Immature natural killer cell (primary cell): ENCODE results near the gene PATL2. TPM values are rescaled to one million over a fixed set of nuclear protein-coding genes. Genes with fewer than 3 reads are reported as not detected.
A peak's percentile ranks its signal among the peaks of the same experiment; 100 is the strongest.
"Not testable (repeated sequence)": the region's sequence is repeated elsewhere in the genome, so short reads cannot be mapped to it uniquely, and the experiment has no call there.

Experiments used
- DNase-seq, 3 donors: peaks; one replicate each; pipeline ENCODE4 v3.0.0; 2022; ENCODE audit warnings: mixed read lengths in 1 of 3
- H3K27ac Mint-ChIP-seq, 6 donors: one replicate each; pipeline ENCODE4 v1.8.0; 2020; ENCODE audit warnings: mixed read lengths in 6 of 6, mild to moderate bottlenecking in 5 of 6, inconsistent platforms in 4 of 6, moderate library complexity in 3 of 6
- H3K27me3 Mint-ChIP-seq, 3 donors: one replicate each; pipeline ENCODE4 v1.8.0; 2020 to 2021; ENCODE audit warnings: low read depth in 3 of 3, mild to moderate bottlenecking in 3 of 3, mixed read lengths in 3 of 3, moderate library complexity in 3 of 3, inconsistent platforms in 1 of 3
- H3K36me3 Mint-ChIP-seq, 3 donors: one replicate each; pipeline ENCODE4 v1.8.0; 2020; ENCODE audit warnings: mixed read lengths in 3 of 3, inconsistent platforms in 2 of 3, mild to moderate bottlenecking in 2 of 3
- H3K4me1 Mint-ChIP-seq, 2 donors: one replicate each; pipeline ENCODE4 v1.8.0; 2020; ENCODE audit warnings: inconsistent platforms in 2 of 2, mild to moderate bottlenecking in 2 of 2, mixed read lengths in 2 of 2, moderate library complexity in 1 of 2
- H3K4me3 Mint-ChIP-seq, 5 donors: one replicate each; pipeline ENCODE4 v1.8.0; 2020; ENCODE audit warnings: mild to moderate bottlenecking in 5 of 5, mixed read lengths in 5 of 5, inconsistent platforms in 3 of 5, moderate library complexity in 3 of 5
- H3K9me3 Mint-ChIP-seq, 6 donors: one replicate each; pipeline ENCODE4 v1.8.0; 2020; ENCODE audit warnings: mild to moderate bottlenecking in 6 of 6, mixed read lengths in 6 of 6, inconsistent platforms in 4 of 6, moderate library complexity in 3 of 6
- polyA plus RNA-seq, 3 donors: library from polyadenylated mRNA; unstranded; fragments of 300-500 nt; fragmentation: Illumina TruSeq; gene quantifications; one replicate each; pipeline ENCODE4 v1.2.3, GENCODE V29; 2021

PATL2 gene
- polyA plus RNA-seq, 3 donors from 2014 or later = 24.8 to 49.1 (median 41.4) TPM

- Mint-ChIP-seq H3K27me3 (peaks cover 0 to 5% (median 2%) of the 10 kb centered on the region in 3 donors), H3K36me3 (peaks cover 0 to 12% (median 0%) of the 10 kb centered on the region in 3 donors), H3K27ac (peak overlapping the region in 4 of 6 donors; percentile 21 to 56 (median 40)), H3K4me1 (peaks cover 12 to 29% of the 10 kb centered on the region in 2 donors), H3K9me3 (no peaks in the 10 kb centered on the region), H3K4me3 (no peak overlapping the region)
- no peak for DNase-seq
Measured at GRCh38 chr15:44695294-44695693, 15.8 kb downstream of the PATL2 start.

- peaks cover 0 to 12% (median 0%) of the 10 kb centered on the region in 3 donors for H3K36me3 Mint-ChIP-seq
- H3K27ac Mint-ChIP-seq = peak overlapping the region in 4 of 6 donors; percentile 24 to 71 (median 40)
- no peak for DNase-seq
- H3K4me1 Mint-ChIP-seq = peaks cover 15 to 33% of the 10 kb centered on the region in 2 donors
- peaks cover 0 to 1% (median under 1%) of the 10 kb centered on the region in 6 donors for H3K9me3 Mint-ChIP-seq
- H3K4me3 Mint-ChIP-seq = no peak overlapping the region
- peaks cover 0 to 5% (median 2%) of the 10 kb centered on the region in 3 donors for H3K27me3 Mint-ChIP-seq
Measured at GRCh38 chr15:44694416-44694815, 16.7 kb downstream of the PATL2 start.

DNA sequence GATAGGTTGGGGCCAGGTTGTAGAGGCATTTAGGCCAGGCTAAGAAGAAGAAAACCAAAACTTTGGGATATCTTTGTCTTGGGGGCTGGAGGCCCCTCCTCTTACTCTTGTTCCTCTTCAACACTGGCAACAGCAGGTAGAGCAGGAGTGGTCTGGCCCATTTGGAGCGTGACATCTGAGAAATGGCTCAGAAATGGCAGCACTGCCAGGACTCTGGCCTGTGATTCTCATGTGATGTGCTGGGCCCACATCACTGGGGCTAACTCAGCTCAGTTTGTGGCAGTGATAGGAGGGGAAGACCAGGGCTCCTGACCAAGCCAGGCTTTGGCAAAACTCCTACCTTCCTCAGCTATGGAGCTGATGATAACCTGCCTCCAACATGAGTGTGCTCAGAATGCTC lies 18.5 kb downstream of the PATL2 start:
- Mint-ChIP-seq H3K27ac (peak overlapping the region in 2 of 6 donors; percentile 43 to 58), H3K4me3 (no peak overlapping the region), H3K36me3 (peaks cover 6 to 26% (median 10%) of the 10 kb centered on the region in 3 donors), H3K9me3 (peaks cover 5 to 18% (median 16%) of the 10 kb centered on the region in 6 donors), H3K27me3 (peaks cover 0 to 5% (median under 1%) of the 10 kb centered on the region in 3 donors), H3K4me1 (peaks cover 25 to 45% of the 10 kb centered on the region in 2 donors)
- no peak for DNase-seq

- DNase-seq = peak in 1 of 3 donors; percentile 28
- H3K4me1 Mint-ChIP-seq = peaks cover 45 to 59% of the 10 kb centered on the region in 2 donors
- H3K27ac Mint-ChIP-seq = peak overlapping the region in 3 of 6 donors; percentile 56 to 67 (median 62)
- H3K4me3 Mint-ChIP-seq = peak overlapping the region in 2 of 5 donors; percentile 38
- not testable (repeated sequence) for H3K27me3 Mint-ChIP-seq
- H3K9me3 Mint-ChIP-seq = peaks cover 19 to 40% (median 33%) of the 10 kb centered on the region in 6 donors
- peaks cover 18 to 36% (median 21%) of the 10 kb centered on the region in 3 donors for H3K36me3 Mint-ChIP-seq
Measured at GRCh38 chr15:44690245-44690644, 20.9 kb downstream of the PATL2 start.

- peak overlapping the region in 2 of 5 donors; percentile 42 to 61 for H3K4me3 Mint-ChIP-seq
- peaks cover 22 to 49% (median 38%) of the 10 kb centered on the region in 6 donors for H3K9me3 Mint-ChIP-seq
- H3K4me1 Mint-ChIP-seq = peaks cover 50 to 64% of the 10 kb centered on the region in 2 donors
Measured at GRCh38 chr15:44689318-44689717, 21.8 kb downstream of the PATL2 start.

DNA sequence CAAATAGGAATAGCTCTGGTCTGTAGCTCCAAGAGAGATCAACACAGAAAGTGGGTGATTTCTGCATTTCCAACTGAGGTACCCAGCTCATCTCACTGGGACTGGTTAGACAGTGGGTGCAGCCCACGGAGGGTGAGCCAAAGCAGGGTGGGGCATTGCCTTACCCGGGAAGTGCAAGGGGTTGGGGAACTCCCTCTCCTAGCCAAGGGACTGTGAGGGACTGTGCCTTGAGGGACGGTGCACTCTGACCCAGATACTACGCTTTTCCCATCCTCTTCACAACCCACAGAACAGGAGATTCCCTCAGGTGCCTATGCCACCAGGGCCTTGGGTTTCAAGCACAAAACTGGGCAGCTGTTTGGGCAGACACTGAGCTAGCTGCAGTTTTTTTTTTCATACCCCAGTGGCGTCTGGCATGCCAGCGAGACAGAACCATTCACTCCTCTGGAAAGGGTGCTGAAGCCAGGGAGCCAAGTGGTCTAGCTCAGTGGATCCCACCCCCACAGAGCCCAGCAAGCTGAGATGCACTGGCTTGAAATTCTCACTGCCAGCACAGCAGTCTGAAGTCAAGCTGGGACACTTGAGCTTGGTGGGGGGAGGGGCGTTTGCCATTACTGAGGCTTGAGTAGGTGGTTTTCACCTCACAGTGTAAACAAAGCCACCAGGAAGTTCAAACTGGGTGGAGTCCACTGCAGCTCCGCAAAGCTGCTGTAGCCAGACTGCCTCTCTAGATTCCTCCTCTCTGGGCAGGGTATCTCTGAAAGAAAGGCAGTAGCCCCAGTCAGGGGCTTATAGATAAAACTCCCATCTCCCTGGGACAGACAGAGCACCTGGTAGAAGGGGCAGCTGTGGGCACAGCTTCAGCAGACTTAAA lies 28.1 kb downstream of the PATL2 start:
- Mint-ChIP-seq H3K36me3 (peaks cover 34 to 43% (median 35%) of the 10 kb centered on the region in 3 donors), H3K27me3 (peaks cover 11 to 18% (median 18%) of the 10 kb centered on the region in 3 donors), H3K27ac (peak overlapping the region; percentile 89 to 97 (median 96)), H3K4me1 (peaks cover 90 to 100% of the 10 kb centered on the region in 2 donors), H3K9me3 (peaks cover 32 to 58% (median 43%) of the 10 kb centered on the region in 6 donors), H3K4me3 (peak overlapping the region; percentile 74 to 85 (median 78))
- DNase-seq = peak; percentile 82 to 88 (median 86)

More at GRCh38 chr15:44689318-44689717, 21.8 kb downstream of the PATL2 start:
- not testable (repeated sequence) for H3K27me3 Mint-ChIP-seq, DNase-seq
- Mint-ChIP-seq H3K27ac (peak overlapping the region in 2 of 6 donors; percentile 69 to 71), H3K36me3 (peaks cover 20 to 36% (median 25%) of the 10 kb centered on the region in 3 donors)

DNA sequence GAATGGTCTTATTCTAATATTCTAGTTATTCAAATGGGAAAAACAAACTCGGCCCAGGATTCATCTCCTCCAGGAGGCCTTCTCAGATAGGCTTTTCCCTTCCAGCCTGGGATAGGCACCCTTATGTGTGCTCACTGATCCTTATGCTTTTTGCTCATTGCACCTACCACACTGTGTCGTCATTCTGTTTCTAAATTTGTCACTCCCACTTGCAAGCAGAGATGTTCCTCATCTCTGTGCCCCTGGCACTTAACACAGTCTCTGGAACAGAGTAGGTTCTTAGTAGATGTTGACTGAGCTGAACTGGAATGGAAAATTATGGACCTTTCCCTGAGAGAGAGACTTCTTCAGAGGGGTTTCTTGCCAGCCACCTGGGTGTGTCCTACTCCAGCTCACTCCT lies 28.9 kb downstream of the PATL2 start:
- Mint-ChIP-seq H3K4me1 (peaks cover 92 to 100% of the 10 kb centered on the region in 2 donors), H3K36me3 (peaks cover 27 to 38% (median 30%) of the 10 kb centered on the region in 3 donors), H3K27ac (peak overlapping the region; percentile 89 to 97 (median 96)), H3K9me3 (peaks cover 25 to 50% (median 37%) of the 10 kb centered on the region in 6 donors), H3K4me3 (peak overlapping the region; percentile 74 to 85 (median 78)), H3K27me3 (peaks cover 9 to 20% (median 18%) of the 10 kb centered on the region in 3 donors)
- no peak for DNase-seq

GRCh38 chr15:44676676-44677075 lies 34.4 kb downstream of the PATL2 start:
- H3K9me3 Mint-ChIP-seq = peaks cover 0 to 9% (median 3%) of the 10 kb centered on the region in 6 donors

GRCh38 chr15:44675911-44676310 lies 35.2 kb downstream of the PATL2 start:
- H3K4me3 Mint-ChIP-seq = peak overlapping the region; percentile 77 to 84 (median 82)
- DNase-seq = no peak
- peak overlapping the region; percentile 89 to 99 (median 95) for H3K27ac Mint-ChIP-seq
- H3K4me1 Mint-ChIP-seq = peaks cover 83 to 86% of the 10 kb centered on the region in 2 donors
- H3K36me3 Mint-ChIP-seq = peaks cover 3 to 18% (median 12%) of the 10 kb centered on the region in 3 donors
- H3K27me3 Mint-ChIP-seq = peaks cover 2 to 9% (median 5%) of the 10 kb centered on the region in 3 donors
- peaks cover 0 to 9% (median under 1%) of the 10 kb centered on the region in 6 donors for H3K9me3 Mint-ChIP-seq

More at GRCh38 chr15:44676676-44677075, 34.4 kb downstream of the PATL2 start:
- Mint-ChIP-seq H3K4me1 (peaks cover 88 to 89% of the 10 kb centered on the region in 2 donors), H3K27me3 (peaks cover 2 to 9% (median 5%) of the 10 kb centered on the region in 3 donors), H3K4me3 (peak overlapping the region; percentile 77 to 84 (median 82)), H3K27ac (peak overlapping the region; percentile 89 to 99 (median 95)), H3K36me3 (peaks cover 9 to 21% (median 9%) of the 10 kb centered on the region in 3 donors)
- peak; percentile 58 to 62 (median 60) for DNase-seq

DNA sequence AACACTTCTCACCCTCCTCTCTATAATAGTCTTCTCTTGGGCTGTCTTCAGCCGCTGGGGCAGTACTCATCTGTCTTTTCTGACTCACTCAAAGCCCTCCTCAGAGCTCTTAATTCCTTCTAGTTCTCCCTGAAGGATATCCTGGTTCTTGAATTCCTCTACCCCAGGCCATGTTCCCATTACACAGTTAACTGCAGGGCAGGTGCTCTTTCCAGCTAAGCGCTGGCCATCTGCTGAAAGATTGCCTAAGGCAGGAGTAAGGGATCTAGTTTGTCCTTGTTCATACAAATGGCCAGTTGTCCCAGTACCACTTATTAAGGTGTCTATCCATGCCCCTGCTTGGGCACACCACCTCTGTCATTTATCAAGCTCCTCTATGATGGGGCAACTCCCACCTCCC lies 37.5 kb downstream of the PATL2 start:
- Mint-ChIP-seq H3K4me3 (peak overlapping the region in 3 of 5 donors; percentile 12 to 38 (median 17)), H3K27ac (peak overlapping the region in 5 of 6 donors; percentile 50 to 86 (median 64)), H3K27me3 (peaks cover 0 to 9% (median 2%) of the 10 kb centered on the region in 3 donors), H3K9me3 (no peaks in the 10 kb centered on the region), H3K4me1 (peaks cover 66 to 69% of the 10 kb centered on the region in 2 donors), H3K36me3 (peaks cover 3 to 16% (median 9%) of the 10 kb centered on the region in 3 donors)
- DNase-seq = no peak

GRCh38 chr15:44670087-44670950 lies 40.8 kb downstream of the PATL2 start:
- Mint-ChIP-seq H3K36me3 (peaks cover 12 to 26% (median 15%) of the 10 kb centered on the region in 3 donors), H3K27me3 (peaks cover 0 to 3% (median 2%) of the 10 kb centered on the region in 3 donors), H3K4me1 (peaks cover 54 to 58% of the 10 kb centered on the region in 2 donors), H3K27ac (peak overlapping the region in 4 of 6 donors; percentile 36 to 85 (median 60)), H3K9me3 (no peaks in the 10 kb centered on the region), H3K4me3 (no peak overlapping the region)
- DNase-seq = no peak

GRCh38 chr15:44668921-44669320 lies 42.2 kb downstream of the PATL2 start:
- peaks cover 52 to 56% of the 10 kb centered on the region in 2 donors for H3K4me1 Mint-ChIP-seq
- no peak for DNase-seq
- no peak overlapping the region for H3K4me3 Mint-ChIP-seq
- H3K27me3 Mint-ChIP-seq = peaks cover 0 to 3% (median 2%) of the 10 kb centered on the region in 3 donors
- peak overlapping the region in 2 of 6 donors; percentile 17 to 86 for H3K27ac Mint-ChIP-seq
- peaks cover 12 to 26% (median 15%) of the 10 kb centered on the region in 3 donors for H3K36me3 Mint-ChIP-seq
- H3K9me3 Mint-ChIP-seq = no peaks in the 10 kb centered on the region

- peak overlapping the region; percentile 46 to 86 (median 67) for H3K4me3 Mint-ChIP-seq
- peak overlapping the region; percentile 88 to 97 (median 94) for H3K27ac Mint-ChIP-seq
- no peaks in the 10 kb centered on the region for H3K9me3 Mint-ChIP-seq
- peaks cover 4 to 15% (median 7%) of the 10 kb centered on the region in 3 donors for H3K27me3 Mint-ChIP-seq
- H3K36me3 Mint-ChIP-seq = peaks cover 11 to 18% (median 12%) of the 10 kb centered on the region in 3 donors
- H3K4me1 Mint-ChIP-seq = peaks cover 45 to 58% of the 10 kb centered on the region in 2 donors
- DNase-seq = no peak
Measured at GRCh38 chr15:44667039-44667360, 44.1 kb downstream of the PATL2 start.
